ENCODE data around the gene ORC6.

DNA sequence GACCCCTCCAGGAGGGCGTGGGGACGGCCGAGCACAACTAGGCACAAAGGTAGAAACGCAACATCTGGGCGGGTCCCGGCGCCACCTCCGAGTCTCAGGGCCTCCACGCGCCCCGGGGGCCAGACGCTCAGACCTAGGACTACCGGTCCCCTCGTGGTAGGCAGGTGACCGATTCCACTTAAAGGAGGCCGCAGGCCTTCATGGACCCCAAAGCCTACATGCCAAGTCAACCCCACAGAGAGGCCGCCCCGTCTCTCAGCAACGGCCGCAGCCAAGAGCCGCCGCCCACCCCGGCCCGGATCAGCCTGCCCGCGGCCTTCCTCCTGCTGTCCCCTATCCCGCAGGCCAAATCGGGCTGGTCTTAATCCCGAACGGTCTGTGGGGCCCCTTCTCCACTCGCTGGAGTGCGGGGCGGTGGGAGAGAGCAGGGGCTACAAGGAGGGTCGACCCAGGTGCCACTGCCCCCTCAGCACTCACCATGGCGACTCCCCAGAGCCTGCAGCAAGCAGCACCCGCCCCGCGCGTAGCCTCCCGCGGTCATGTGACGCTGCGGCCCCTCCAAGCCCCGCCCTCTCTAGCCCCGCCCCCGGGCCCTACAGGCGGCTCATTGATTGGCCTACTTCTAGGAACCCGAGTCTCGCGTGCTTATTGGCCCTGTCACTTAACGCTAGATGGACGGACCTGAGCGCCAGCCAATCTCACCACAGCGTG, 650 bp upstream of the ORC6 start, which contains the start of gene VPS35:
- TF ChIP-seq, protein P1, sequence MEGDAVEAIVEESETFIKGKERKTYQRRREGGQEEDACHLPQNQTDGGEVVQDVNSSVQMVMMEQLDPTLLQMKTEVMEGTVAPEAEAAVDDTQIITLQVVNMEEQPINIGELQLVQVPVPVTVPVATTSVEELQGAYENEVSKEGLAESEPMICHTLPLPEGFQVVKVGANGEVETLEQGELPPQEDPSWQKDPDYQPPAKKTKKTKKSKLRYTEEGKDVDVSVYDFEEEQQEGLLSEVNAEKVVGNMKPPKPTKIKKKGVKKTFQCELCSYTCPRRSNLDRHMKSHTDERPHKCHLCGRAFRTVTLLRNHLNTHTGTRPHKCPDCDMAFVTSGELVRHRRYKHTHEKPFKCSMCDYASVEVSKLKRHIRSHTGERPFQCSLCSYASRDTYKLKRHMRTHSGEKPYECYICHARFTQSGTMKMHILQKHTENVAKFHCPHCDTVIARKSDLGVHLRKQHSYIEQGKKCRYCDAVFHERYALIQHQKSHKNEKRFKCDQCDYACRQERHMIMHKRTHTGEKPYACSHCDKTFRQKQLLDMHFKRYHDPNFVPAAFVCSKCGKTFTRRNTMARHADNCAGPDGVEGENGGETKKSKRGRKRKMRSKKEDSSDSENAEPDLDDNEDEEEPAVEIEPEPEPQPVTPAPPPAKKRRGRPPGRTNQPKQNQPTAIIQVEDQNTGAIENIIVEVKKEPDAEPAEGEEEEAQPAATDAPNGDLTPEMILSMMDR (IDR thresholded peaks at IDR 0.05): no peak
- TF ChIP-seq POLR2A (IDR thresholded peaks at IDR 0.05) (peak in 1 of 4 donors; percentile 61), POLR2AphosphoS5 (IDR thresholded peaks at IDR 0.05) (peak in 2 of 3 donors; percentile 87)

Data from stomach (tissue), 4 donors.